ENCODE data around the gene SCN8A.
A peak's percentile ranks its signal among the peaks of the same experiment; 100 is the strongest.
"Not testable (repeated sequence)": the region's sequence is repeated elsewhere in the genome, so short reads cannot be mapped to it uniquely, and the experiment has no call there.

Gene SCN8A

GRCh38 chr12:51591016-51591901 is at the start of gene SCN8A:
Gene SCN8A (plus strand): TSS chr12:51591233. CDS start chr12:51662818, 71,585 bp downstream.
- DNase-seq (ENCODE audit: low read depth in 2 of 2, low spot score in 1 of 2): no peak

- DNase-seq (ENCODE audit: low read depth in 2 of 2, low spot score in 1 of 2): no peak
Measured at GRCh38 chr12:51546097-51546496, 44.9 kb upstream of the SCN8A start.

GRCh38 chr12:51547606-51548005 is 43.4 kb upstream of the SCN8A start:
- no peak for DNase-seq (ENCODE audit: low read depth in 2 of 2, low spot score in 1 of 2)

- no peak for DNase-seq (ENCODE audit: low read depth in 2 of 2, low spot score in 1 of 2)
Measured at GRCh38 chr12:51548241-51548640, 42.8 kb upstream of the SCN8A start.

GRCh38 chr12:51549637-51550036 is 41.4 kb upstream of the SCN8A start:
- DNase-seq (ENCODE audit: low read depth in 2 of 2, low spot score in 1 of 2): no peak

GRCh38 chr12:51568271-51569032 is 22.6 kb upstream of the SCN8A start:
- not testable (repeated sequence) for DNase-seq (ENCODE audit: low read depth in 2 of 2, low spot score in 1 of 2)

- no peak for DNase-seq (ENCODE audit: low read depth in 2 of 2, low spot score in 1 of 2)
Measured at GRCh38 chr12:51579321-51579850, 11.6 kb upstream of the SCN8A start.

GRCh38 chr12:51589060-51589459 is 2.0 kb upstream of the SCN8A start:
- no peak for DNase-seq (ENCODE audit: low read depth in 2 of 2, low spot score in 1 of 2)

- no peak for DNase-seq (ENCODE audit: low read depth in 2 of 2, low spot score in 1 of 2)
Measured at GRCh38 chr12:51589557-51590176, 1.4 kb upstream of the SCN8A start.

GRCh38 chr12:51590347-51591015 is 552 bp upstream of the SCN8A start:
- DNase-seq (ENCODE audit: low read depth in 2 of 2, low spot score in 1 of 2): peak; percentile 17 to 41

- no peak for DNase-seq (ENCODE audit: low read depth in 2 of 2, low spot score in 1 of 2)
Measured at GRCh38 chr12:51592034-51592705, 1.1 kb downstream of the SCN8A start.

- DNase-seq (ENCODE audit: low read depth in 2 of 2, low spot score in 1 of 2): no peak
Measured at GRCh38 chr12:51593021-51593420, 2.0 kb downstream of the SCN8A start.

- no peak for DNase-seq (ENCODE audit: low read depth in 2 of 2, low spot score in 1 of 2)
Measured at GRCh38 chr12:51593539-51593938, 2.5 kb downstream of the SCN8A start.

- DNase-seq (ENCODE audit: low read depth in 2 of 2, low spot score in 1 of 2): no peak
Measured at GRCh38 chr12:51598156-51598555, 7.1 kb downstream of the SCN8A start.

GRCh38 chr12:51600721-51601120 is 9.7 kb downstream of the SCN8A start:
- DNase-seq (ENCODE audit: low read depth in 2 of 2, low spot score in 1 of 2): no peak

- no peak for DNase-seq (ENCODE audit: low read depth in 2 of 2, low spot score in 1 of 2)
Measured at GRCh38 chr12:51601241-51601640, 10.2 kb downstream of the SCN8A start.

GRCh38 chr12:51605896-51606295 is 14.9 kb downstream of the SCN8A start:
- not testable (repeated sequence) for DNase-seq (ENCODE audit: low read depth in 2 of 2, low spot score in 1 of 2)

- not testable (repeated sequence) for DNase-seq (ENCODE audit: low read depth in 2 of 2, low spot score in 1 of 2)
Measured at GRCh38 chr12:51607197-51607596, 16.2 kb downstream of the SCN8A start.

- DNase-seq (ENCODE audit: low read depth in 2 of 2, low spot score in 1 of 2): no peak
Measured at GRCh38 chr12:51620448-51620847, 29.4 kb downstream of the SCN8A start.

- no peak for DNase-seq (ENCODE audit: low read depth in 2 of 2, low spot score in 1 of 2)
Measured at GRCh38 chr12:51621156-51621922, 30.3 kb downstream of the SCN8A start.

Measured in stimulated activated CD8-positive, alpha-beta memory T cell treated with anti-CD3 and anti-CD28 coated beads, Interleukin-4, amount 100 ng/mL, for 1 hour (primary cell).